Neural progenitor cell (in vitro differentiated cells): ENCODE results near the gene SIL1.

ENCODE experiments used
- CTCF ChIP-seq: fragments of 200-600 bp; sonication (generic); IDR thresholded peaks from 2 replicates; pipeline ENCODE4 v1.5.1; 2017; ENCODE audit warnings: antibody characterized with exemption, mild to moderate bottlenecking
- EZH2 ChIP-seq: fragments of 200-600 bp; sonication (generic); IDR thresholded peaks from 2 replicates; pipeline ENCODE4 v1.6.1; 2017; ENCODE audit warnings: antibody characterized with exemption, mild to moderate bottlenecking, moderate library complexity
- EZH2phosphoT487 ChIP-seq: fragments of 200-600 bp; sonication (generic); IDR thresholded peaks from 2 replicates; pipeline ENCODE4 v1.6.1; 2017; ENCODE audit warnings: antibody characterized with exemption

- TF ChIP-seq CTCF (no peak), EZH2 (no peak), EZH2phosphoT487 (no peak)
Measured at GRCh38 chr5:138953387-138954256, 244.5 kb downstream of the SIL1 start.
